ENCODE measurements around the gene TRMT11.

The TRMT11 gene

DNA sequence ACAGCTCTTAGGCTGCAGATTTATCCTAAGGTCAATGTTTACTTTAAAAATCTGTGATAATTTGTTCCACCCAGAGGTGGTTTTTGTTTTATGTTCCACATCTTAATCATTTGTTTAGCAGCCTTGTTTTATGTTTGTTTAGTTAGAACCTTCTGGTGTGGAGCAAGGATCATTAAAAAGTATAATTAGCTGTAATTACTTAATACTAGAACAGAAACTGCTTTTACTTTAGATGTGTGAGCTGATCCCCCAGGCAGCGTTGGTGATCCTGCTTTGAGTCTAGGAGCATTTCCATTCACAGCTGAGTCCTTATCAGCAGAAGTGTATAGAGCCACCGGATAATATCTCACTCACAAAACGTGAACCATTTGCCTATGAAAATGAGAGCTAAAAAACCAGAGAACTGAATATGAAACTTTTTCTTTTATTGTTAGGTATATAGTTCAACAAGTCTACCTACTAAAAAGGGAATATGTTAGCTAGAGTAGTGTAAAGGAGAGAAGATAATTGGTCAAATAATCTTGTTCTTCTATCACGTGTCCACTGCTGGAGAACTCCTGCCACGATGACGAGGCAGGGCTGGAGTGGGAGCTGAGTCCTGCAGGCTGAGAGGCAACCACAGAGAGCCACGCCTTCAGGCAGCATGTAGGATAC, 78.5 kb downstream of the TRMT11 start:
- Histone ChIP-seq H3K27me3 (replicated peaks in 2 of 5; ENCODE audit: control insufficient read depth in 4 of 5, insufficient read depth in 5 of 5, low read length in 4 of 5) (no peaks in the 10 kb centered on the region), H3K27ac (ENCODE audit: insufficient read depth in 1 of 2, low read depth in 1 of 2, low read length in 2 of 2, poor library complexity in 1 of 2, severe bottlenecking in 2 of 2) (no peak overlapping the region), H3K9me3 (ENCODE audit: control extremely low read depth in 1 of 5, control insufficient read depth in 4 of 5, insufficient read depth in 2 of 5, low read depth in 1 of 5, low read length in 4 of 5) (no peaks in the 10 kb centered on the region), H3K4me1 (ENCODE audit: control extremely low read depth in 1 of 4, control insufficient read depth in 4 of 4, insufficient read depth in 4 of 4, low read length in 3 of 4) (peaks cover 0 to 7% (median 0%) of the 10 kb centered on the region in 4 experiments), H3K36me3 (ENCODE audit: control insufficient read depth in 4 of 4, insufficient read depth in 4 of 4, low read length in 3 of 4) (peaks cover 0 to 3% (median 1%) of the 10 kb centered on the region in 4 experiments), H3K4me3 (ENCODE audit: control insufficient read depth in 1 of 7, extremely low read depth in 1 of 7, insufficient read depth in 4 of 7, low read depth in 2 of 7, low read length in 6 of 7) (no peak overlapping the region)
- WGBS (ENCODE audit: insufficient coverage), result 90% methylated on average over 4 of the region's 7 CpGs
- DNase-seq, result no peak
- ChIA-PET POLR2A (no interaction called here), CTCF (interaction anchor here (1.6 kb wide), 1 partner anchor 10 kb away, joined by 5 read pairs; no protein-coding TSS in a partner anchor)

- CTCF ChIA-PET, result no interaction called here
Measured at GRCh38 chr6:126066053-126067048, 80.0 kb downstream of the TRMT11 start.

GRCh38 chr6:126067073-126067472, 80.7 kb downstream of the TRMT11 start:
- no peak for DNase-seq
- Histone ChIP-seq H3K27ac (ENCODE audit: insufficient read depth in 1 of 2, low read depth in 1 of 2, low read length in 2 of 2, poor library complexity in 1 of 2, severe bottlenecking in 2 of 2) (no peak overlapping the region), H3K9me3 (ENCODE audit: control extremely low read depth in 1 of 5, control insufficient read depth in 4 of 5, insufficient read depth in 2 of 5, low read depth in 1 of 5, low read length in 4 of 5) (no peaks in the 10 kb centered on the region), H3K36me3 (ENCODE audit: control insufficient read depth in 4 of 4, insufficient read depth in 4 of 4, low read length in 3 of 4) (no peaks in the 10 kb centered on the region), H3K27me3 (replicated peaks in 2 of 5; ENCODE audit: control insufficient read depth in 4 of 5, insufficient read depth in 5 of 5, low read length in 4 of 5) (no peaks in the 10 kb centered on the region), H3K4me3 (ENCODE audit: control insufficient read depth in 1 of 7, extremely low read depth in 1 of 7, insufficient read depth in 4 of 7, low read depth in 2 of 7, low read length in 6 of 7) (no peak overlapping the region), H3K4me1 (ENCODE audit: control extremely low read depth in 1 of 4, control insufficient read depth in 4 of 4, insufficient read depth in 4 of 4, low read length in 3 of 4) (peaks cover 0 to 2% (median 0%) of the 10 kb centered on the region in 4 experiments)
- ChIA-PET POLR2A (no interaction called here), CTCF (no interaction called here)
- 100% methylated on average over 2 of the region's 3 CpGs for WGBS (ENCODE audit: insufficient coverage)

More at GRCh38 chr6:126066053-126067048, 80.0 kb downstream of the TRMT11 start:
- DNase-seq, result no peak
- Histone ChIP-seq H3K27me3 (replicated peaks in 2 of 5; ENCODE audit: control insufficient read depth in 4 of 5, insufficient read depth in 5 of 5, low read length in 4 of 5) (no peaks in the 10 kb centered on the region), H3K9me3 (ENCODE audit: control extremely low read depth in 1 of 5, control insufficient read depth in 4 of 5, insufficient read depth in 2 of 5, low read depth in 1 of 5, low read length in 4 of 5) (no peaks in the 10 kb centered on the region), H3K27ac (ENCODE audit: insufficient read depth in 1 of 2, low read depth in 1 of 2, low read length in 2 of 2, poor library complexity in 1 of 2, severe bottlenecking in 2 of 2) (no peak overlapping the region), H3K4me3 (ENCODE audit: control insufficient read depth in 1 of 7, extremely low read depth in 1 of 7, insufficient read depth in 4 of 7, low read depth in 2 of 7, low read length in 6 of 7) (no peak overlapping the region), H3K4me1 (ENCODE audit: control extremely low read depth in 1 of 4, control insufficient read depth in 4 of 4, insufficient read depth in 4 of 4, low read length in 3 of 4) (peaks cover 0 to 2% (median 0%) of the 10 kb centered on the region in 4 experiments), H3K36me3 (ENCODE audit: control insufficient read depth in 4 of 4, insufficient read depth in 4 of 4, low read length in 3 of 4) (peaks cover 0 to 3% (median 0%) of the 10 kb centered on the region in 4 experiments)
- WGBS (ENCODE audit: insufficient coverage), result 97% methylated on average over 9 of the region's 12 CpGs
- POLR2A ChIA-PET, result no interaction called here

DNA sequence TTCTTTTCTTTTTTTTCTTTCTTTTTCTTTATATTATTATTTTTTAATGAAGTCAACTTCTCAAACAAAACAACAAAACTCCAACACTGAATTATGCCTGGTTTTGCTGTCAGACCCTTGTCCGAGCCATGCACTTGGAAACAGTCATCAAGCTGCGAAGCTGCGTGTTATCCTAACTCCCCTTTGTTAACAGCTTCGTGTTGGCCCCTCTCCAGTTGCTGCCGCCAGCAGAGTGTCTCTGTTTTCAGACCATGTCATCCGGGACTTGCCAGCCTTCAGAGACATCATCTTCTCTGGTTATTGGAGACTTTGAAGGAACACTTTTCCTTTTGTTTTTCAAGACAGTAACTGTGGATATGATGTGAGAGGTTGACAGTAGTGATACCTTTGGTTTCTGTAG, 83.1 kb downstream of the TRMT11 start:
- ChIA-PET CTCF (no interaction called here), POLR2A (no interaction called here)
- H3K4me3 ChIP-seq (ENCODE audit: control insufficient read depth in 1 of 7, extremely low read depth in 1 of 7, insufficient read depth in 4 of 7, low read depth in 2 of 7, low read length in 6 of 7), result no peak overlapping the region
- H3K4me1 ChIP-seq (ENCODE audit: control extremely low read depth in 1 of 4, control insufficient read depth in 4 of 4, insufficient read depth in 4 of 4, low read length in 3 of 4), result peaks cover 0 to 2% (median 0%) of the 10 kb centered on the region in 4 experiments
- H3K27ac ChIP-seq (ENCODE audit: insufficient read depth in 1 of 2, low read depth in 1 of 2, low read length in 2 of 2, poor library complexity in 1 of 2, severe bottlenecking in 2 of 2), result no peak overlapping the region
- 99% methylated on average over 6 of the region's 6 CpGs for WGBS (ENCODE audit: insufficient coverage)
- no peaks in the 10 kb centered on the region for H3K9me3 ChIP-seq (ENCODE audit: control extremely low read depth in 1 of 5, control insufficient read depth in 4 of 5, insufficient read depth in 2 of 5, low read depth in 1 of 5, low read length in 4 of 5)
- DNase-seq, result no peak
- no peaks in the 10 kb centered on the region for H3K27me3 ChIP-seq (replicated peaks in 2 of 5; ENCODE audit: control insufficient read depth in 4 of 5, insufficient read depth in 5 of 5, low read length in 4 of 5)
- no peaks in the 10 kb centered on the region for H3K36me3 ChIP-seq (ENCODE audit: control insufficient read depth in 4 of 4, insufficient read depth in 4 of 4, low read length in 3 of 4)

GRCh38 chr6:126071000-126071647, 84.8 kb downstream of the TRMT11 start:
- Histone ChIP-seq H3K4me1 (ENCODE audit: control extremely low read depth in 1 of 4, control insufficient read depth in 4 of 4, insufficient read depth in 4 of 4, low read length in 3 of 4) (no peaks in the 10 kb centered on the region), H3K27me3 (replicated peaks in 2 of 5; ENCODE audit: control insufficient read depth in 4 of 5, insufficient read depth in 5 of 5, low read length in 4 of 5) (no peaks in the 10 kb centered on the region), H3K36me3 (ENCODE audit: control insufficient read depth in 4 of 4, insufficient read depth in 4 of 4, low read length in 3 of 4) (no peaks in the 10 kb centered on the region), H3K9me3 (ENCODE audit: control extremely low read depth in 1 of 5, control insufficient read depth in 4 of 5, insufficient read depth in 2 of 5, low read depth in 1 of 5, low read length in 4 of 5) (peaks cover 0 to 4% (median 0%) of the 10 kb centered on the region in 5 experiments), H3K4me3 (ENCODE audit: control insufficient read depth in 1 of 7, extremely low read depth in 1 of 7, insufficient read depth in 4 of 7, low read depth in 2 of 7, low read length in 6 of 7) (no peak overlapping the region), H3K27ac (ENCODE audit: insufficient read depth in 1 of 2, low read depth in 1 of 2, low read length in 2 of 2, poor library complexity in 1 of 2, severe bottlenecking in 2 of 2) (no peak overlapping the region)
- ChIA-PET CTCF (interaction anchor here (0.5 kb wide), 1 partner anchor 283 kb away, joined by 3 read pairs; no protein-coding TSS in a partner anchor), POLR2A (no interaction called here)
- no peak for DNase-seq
- 100% methylated on average over 5 of the region's 7 CpGs for WGBS (ENCODE audit: insufficient coverage)

- H3K27ac ChIP-seq (ENCODE audit: insufficient read depth in 1 of 2, low read depth in 1 of 2, low read length in 2 of 2, poor library complexity in 1 of 2, severe bottlenecking in 2 of 2), result no peak overlapping the region
- H3K27me3 ChIP-seq (replicated peaks in 2 of 5; ENCODE audit: control insufficient read depth in 4 of 5, insufficient read depth in 5 of 5, low read length in 4 of 5), result no peaks in the 10 kb centered on the region
- ChIA-PET CTCF (no interaction called here), POLR2A (no interaction called here)
- no peaks in the 10 kb centered on the region for H3K4me1 ChIP-seq (ENCODE audit: control extremely low read depth in 1 of 4, control insufficient read depth in 4 of 4, insufficient read depth in 4 of 4, low read length in 3 of 4)
- DNase-seq, result no peak
- no peaks in the 10 kb centered on the region for H3K36me3 ChIP-seq (ENCODE audit: control insufficient read depth in 4 of 4, insufficient read depth in 4 of 4, low read length in 3 of 4)
- WGBS (ENCODE audit: insufficient coverage), result no CpG with 5 or more reads among the region's 3 CpGs
- H3K4me3 ChIP-seq (ENCODE audit: control insufficient read depth in 1 of 7, extremely low read depth in 1 of 7, insufficient read depth in 4 of 7, low read depth in 2 of 7, low read length in 6 of 7), result no peak overlapping the region
- peaks cover 0 to 4% (median 0%) of the 10 kb centered on the region in 5 experiments for H3K9me3 ChIP-seq (ENCODE audit: control extremely low read depth in 1 of 5, control insufficient read depth in 4 of 5, insufficient read depth in 2 of 5, low read depth in 1 of 5, low read length in 4 of 5)
Measured at GRCh38 chr6:126072172-126072571, 85.8 kb downstream of the TRMT11 start.
